ENCODE measurements around the gene LGALS3BP. TPM values are rescaled to one million over a fixed set of nuclear protein-coding genes. Genes with fewer than 3 reads are reported as not detected.
A peak's percentile ranks its signal among the peaks of the same experiment; 100 is the strongest.
"Not testable (repeated sequence)": the region's sequence is repeated elsewhere in the genome, so short reads cannot be mapped to it uniquely, and the experiment has no call there.

LGALS3BP gene
- total RNA-seq, 2 donors from 2014 or later: 687 to 857 TPM

DNA sequence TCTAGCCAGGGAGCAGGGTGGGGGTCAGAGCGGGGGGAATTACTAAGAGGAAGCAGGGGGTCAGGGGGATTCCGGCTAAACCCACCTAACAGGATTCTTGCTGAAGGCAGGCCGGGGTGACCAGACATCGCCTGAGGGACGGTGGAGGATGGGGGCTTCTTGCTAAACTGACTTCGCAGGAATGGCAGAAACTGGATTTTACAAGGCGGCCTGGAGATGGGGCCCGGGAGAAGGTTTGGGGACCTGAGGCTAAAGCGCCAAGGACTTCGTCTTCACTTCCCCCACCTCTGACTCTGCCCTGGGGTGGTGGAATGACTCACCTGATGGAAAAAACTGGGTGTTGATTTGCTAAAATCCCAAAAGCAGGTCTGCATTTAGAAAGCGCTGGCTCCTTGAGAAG is 23.5 kb downstream of the LGALS3BP start:
- intact Hi-C loops (cut with DNase I, micrococcal nuclease): no loop called here
- ATAC-seq (no peak), DNase-seq (no peak)

DNA sequence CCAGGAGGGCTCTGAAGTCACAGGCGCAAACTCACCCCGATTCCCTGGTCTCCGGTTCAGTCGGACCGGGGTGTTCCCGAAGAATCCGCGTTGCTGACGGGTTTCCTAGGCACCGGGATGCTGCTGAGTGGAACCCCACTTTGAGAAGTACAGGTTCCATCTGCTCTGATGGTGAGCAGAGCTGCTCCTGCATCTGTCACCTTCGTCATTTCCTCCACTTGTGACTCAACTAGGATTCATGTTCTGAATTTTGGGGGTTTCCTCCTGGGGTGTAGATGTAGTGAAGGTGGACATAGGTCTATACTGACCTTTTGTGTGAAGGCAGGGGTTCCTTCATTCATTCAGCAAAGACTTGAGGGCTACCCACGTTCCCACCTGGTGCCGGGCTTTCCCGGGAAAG is 25.0 kb downstream of the LGALS3BP start:
- DNase-seq (no peak), ATAC-seq (no peak)
- intact Hi-C loops (cut with DNase I, micrococcal nuclease): no loop called here

DNA sequence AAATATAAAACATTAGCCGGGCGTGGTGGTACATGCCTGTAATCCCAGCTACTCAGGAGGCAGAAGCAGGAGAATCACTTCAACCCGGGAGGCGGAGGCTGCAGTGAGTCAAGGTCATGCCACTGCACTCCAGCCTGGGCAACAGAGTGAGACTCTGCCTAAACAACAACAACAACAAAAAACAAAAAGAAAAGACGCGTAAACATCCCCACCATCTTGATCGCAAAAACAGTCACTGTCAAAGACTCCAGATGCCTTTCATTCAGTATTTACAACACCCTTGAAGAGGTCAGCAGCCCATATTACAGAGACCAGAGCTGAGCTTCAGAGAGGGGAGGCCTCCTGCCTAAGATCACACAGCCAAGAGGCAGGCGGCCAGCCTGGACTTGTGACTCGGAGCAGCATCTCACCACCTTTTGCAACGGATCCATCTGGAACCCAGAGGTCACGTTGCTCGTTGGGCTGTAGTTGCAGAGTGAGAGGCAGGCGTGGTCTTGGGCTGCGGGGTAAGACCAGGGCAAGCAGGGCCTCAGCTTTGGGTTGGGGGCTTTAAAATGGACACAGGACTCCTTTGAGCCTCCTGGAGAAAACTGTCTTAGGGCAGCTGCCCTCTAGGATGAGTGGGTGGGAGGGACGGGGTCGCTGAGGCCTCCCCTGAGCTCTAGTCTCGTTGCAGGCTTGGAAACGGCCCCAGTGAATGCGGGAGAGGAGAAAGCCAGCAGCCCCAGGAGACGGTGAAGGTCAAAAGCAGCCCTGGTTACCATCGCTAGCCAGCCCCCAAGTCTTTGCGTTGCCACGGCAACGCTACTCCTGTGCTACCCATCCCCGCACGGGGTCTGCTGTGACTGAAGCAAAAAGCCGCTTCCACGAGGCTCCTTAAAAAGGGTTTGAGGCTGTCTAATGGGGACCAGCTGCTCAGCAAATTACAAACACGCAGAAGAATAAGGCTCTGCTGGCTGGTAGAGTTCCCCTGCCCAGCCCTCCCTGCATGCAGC is 26.1 kb downstream of the LGALS3BP start:
- no peak for DNase-seq
- intact Hi-C loops (cut with DNase I, micrococcal nuclease): no loop called here
- ATAC-seq: no peak

DNA sequence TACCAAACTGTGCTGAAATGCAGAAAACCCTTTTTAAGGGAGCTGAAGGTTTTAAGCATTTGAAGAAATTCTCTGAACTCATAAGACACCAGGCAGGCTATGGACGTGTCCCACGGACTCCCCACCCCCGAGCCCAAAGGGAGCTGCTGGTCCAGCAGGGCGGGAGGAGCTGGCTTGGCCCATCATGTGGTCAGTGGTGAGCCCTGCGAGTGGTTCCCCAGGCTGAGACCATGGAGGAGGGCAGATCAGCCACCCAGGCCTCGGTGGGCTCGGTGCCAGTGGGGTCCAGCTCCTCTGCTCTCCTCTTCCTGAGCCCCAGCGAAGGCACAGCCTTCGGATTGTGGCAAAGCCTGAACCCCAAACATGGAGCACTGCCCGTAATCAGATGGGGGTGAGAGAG is 27.0 kb downstream of the LGALS3BP start:
- no peak for ATAC-seq
- intact Hi-C loops (cut with DNase I, micrococcal nuclease): no loop called here
- DNase-seq: no peak

DNA sequence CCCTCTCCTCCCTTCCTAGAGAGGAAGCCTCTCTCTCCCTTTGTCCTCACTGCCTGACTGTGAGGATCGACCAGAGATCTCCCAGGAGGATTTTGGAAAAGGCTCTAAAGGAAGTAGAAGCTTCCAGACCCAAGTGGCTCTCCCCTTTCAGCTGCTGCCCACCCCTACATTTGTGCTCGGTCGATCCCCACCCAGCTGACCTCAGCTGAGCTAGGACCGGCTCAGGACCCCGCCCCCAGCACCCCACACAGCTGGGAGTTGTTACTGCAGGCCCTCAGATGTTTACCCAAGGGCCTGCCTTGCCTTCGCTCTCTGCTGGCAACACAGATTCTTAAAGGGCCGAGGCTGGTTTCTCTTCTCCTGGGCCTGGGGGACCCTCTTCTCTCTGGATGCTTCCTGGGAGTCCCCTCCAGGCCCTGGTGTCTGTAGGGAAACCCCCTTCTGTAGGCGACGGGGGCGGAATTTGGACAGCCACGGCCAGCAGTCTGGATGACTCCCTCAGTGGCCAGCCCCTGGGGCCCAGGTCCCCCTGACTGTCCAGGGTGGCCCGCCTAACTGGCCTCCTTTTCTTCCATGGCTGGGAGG is 27.7 kb downstream of the LGALS3BP start:
- peak; percentile 46 for ATAC-seq
- no peak for DNase-seq
- intact Hi-C loops (cut with DNase I, micrococcal nuclease): no loop called here

DNA sequence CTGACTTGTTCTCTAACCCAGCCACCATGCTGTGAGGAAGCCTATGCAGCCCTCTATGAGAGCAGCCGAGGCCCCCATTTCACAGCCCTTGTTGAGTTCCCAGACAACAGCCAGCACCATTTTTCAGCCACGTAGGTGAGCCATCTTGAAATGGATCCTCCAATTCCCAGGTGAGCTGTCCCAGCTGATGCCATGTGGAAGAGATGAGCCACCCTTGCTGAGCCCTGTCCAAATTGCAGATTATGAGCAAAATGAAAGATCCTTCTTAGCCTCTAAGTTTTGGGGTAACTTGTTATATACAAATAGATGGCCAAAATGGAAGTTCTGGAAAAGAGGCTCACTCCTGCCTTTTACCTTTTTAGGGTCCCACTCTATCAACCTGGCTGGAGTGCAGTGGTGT is 28.9 kb downstream of the LGALS3BP start:
- no peak for ATAC-seq
- intact Hi-C loops (cut with DNase I, micrococcal nuclease): no loop called here
- no peak for DNase-seq

DNA sequence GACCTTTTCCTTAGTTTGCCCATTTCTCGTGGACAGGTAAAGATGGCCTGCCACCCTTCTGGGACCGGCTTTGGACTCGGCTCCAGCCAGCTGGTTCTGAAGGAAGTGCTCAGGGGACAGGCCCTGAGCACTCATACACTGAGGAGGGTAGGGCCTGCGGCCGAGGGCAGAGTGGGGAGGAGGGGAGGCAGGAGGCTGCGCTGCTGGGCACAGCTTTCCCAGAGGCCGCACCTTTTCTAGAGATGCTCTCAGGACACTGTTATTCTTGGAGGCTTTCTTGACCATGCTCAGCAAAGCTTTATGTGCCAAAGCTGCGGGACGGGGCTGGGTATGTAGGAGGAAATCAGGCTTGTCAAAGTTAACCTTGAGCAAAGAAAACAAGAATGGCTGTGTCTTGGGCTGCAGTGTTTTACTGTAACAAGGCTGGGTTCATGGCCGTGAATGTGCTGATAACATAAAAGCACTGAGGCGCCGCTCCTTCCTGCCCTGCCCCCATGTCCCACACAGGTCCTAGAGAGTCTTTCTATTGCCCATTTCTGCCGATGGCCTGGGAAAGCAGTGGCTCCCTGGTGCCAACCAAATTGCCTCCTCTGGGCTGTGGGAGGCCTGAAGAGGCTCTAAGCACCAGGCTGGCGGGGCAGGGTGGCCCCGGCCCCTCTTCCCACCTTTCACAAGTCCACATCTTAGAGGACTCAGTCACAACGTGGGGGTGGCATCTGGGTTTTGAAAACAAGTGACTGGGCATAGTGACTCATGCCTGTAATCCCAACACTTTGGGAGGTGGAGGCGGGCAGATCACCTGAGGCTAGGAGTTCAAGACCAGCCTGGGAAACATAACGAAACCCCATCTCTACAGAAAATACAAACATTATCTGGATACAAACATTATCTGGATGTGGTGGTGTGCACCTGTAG is 32.2 kb downstream of the LGALS3BP start:
- intact Hi-C loops (cut with DNase I, micrococcal nuclease): no loop called here
- DNase-seq (peak in 1 of 2 donors; percentile 55), ATAC-seq (peak; percentile 90)

DNA sequence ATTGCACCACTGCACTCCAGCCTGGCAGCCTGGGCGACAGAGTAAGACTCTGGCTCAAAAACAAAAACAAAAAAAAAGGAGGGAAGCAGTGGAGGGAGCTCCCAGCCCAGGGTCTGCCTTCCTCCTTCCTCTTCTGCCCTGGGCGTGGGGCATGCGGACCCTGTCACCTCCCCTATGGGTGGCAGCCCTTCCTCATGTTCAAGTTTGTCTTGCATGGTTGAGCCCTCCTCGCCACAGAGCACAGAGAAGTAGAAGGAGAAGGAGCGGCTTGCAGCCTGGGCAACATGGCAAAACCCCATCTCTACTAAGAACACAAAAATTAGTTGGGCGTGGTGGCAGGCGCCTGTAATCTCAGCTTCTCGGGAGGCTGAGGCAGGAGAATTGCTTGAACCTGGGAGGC is 33.1 kb downstream of the LGALS3BP start:
- ATAC-seq (no peak), DNase-seq (no peak)
- intact Hi-C loops (cut with DNase I, micrococcal nuclease): no loop called here

DNA sequence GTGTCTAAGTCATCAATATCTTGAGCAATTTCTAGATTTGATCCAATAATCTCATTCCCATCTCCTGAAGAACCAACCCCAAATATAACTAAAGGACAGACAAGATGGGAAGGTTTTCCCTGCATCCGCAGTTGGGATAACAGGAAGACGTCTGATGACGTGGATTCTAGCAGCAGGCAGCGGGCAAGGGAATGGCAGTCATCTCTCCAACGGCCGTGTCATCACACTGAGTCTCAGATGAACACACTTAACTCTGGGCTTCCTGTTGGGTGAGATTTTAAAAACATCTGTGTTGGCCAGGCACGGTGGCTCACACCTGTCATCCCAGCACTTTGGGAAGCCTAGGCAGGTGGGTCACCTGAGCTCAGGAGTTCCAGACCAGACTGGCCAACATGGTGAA is 33.6 kb downstream of the LGALS3BP start:
- DNase-seq (no peak), ATAC-seq (no peak)
- intact Hi-C loops (cut with DNase I, micrococcal nuclease): no loop called here

DNA sequence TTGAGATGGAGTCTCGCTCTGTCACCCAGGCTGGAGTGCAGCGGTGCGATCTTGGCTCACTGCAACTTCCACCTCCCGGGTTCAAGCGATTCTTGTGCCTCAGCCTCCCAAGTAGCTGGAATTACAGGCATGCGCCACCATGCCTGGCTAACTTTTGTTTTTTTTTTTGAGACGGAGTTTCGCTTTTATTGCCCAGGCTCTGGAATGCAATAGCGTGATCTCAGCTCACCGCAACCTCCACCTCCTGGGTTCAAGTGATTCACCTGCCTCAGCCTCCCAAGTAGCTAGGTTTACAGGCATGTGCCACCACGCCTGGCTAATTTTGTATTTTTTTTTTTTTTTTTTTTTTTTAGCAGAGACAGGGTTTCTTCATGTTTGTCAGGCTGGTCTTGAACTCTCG is 34.3 kb downstream of the LGALS3BP start:
- DNase-seq; ATAC-seq; intact Hi-C loops (cut with DNase I, micrococcal nuclease): not testable (repeated sequence)

DNA sequence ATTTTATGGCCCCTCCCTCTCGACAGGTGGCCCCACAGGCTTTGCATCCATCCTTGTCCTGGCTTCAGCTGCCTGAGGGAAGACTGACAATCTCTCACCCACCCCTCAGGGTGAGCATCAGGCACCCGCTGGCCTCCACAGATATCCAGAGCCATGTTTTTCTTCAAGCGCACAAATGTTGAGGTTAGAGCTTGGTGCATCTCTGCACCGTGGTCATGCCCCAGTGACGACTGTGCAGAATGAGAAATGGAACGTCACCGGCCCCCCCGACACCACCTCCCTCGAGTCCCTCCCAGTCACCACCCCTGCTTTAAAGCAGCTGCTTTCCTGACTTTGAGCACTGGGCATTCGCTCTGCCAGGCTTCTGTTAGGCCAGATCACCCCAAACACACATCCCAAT is 34.8 kb downstream of the LGALS3BP start:
- DNase-seq (no peak), ATAC-seq (no peak)
- intact Hi-C loops (cut with DNase I, micrococcal nuclease): no loop called here

DNA sequence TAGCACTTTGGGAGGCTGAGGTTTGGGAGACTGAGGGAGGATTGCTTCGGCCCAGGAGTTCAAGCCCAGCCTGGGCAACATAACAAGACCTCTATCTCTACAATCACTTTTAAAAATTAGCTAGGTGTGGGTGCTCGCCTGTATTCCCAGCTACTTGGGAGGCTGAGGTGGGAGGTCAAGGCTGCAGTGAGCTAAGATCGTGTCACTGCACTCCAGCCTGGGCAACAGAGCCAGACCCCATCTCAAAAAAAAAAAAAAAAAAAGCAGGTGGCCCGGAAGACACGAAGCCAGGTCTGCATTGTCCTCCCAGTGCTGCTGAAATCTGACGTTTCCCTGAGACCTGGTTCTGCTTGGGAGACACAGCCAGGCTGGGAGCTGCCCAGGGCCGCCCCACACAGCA is 35.7 kb downstream of the LGALS3BP start:
- ATAC-seq (no peak), DNase-seq (no peak)
- intact Hi-C loops (cut with DNase I, micrococcal nuclease): no loop called here

DNA sequence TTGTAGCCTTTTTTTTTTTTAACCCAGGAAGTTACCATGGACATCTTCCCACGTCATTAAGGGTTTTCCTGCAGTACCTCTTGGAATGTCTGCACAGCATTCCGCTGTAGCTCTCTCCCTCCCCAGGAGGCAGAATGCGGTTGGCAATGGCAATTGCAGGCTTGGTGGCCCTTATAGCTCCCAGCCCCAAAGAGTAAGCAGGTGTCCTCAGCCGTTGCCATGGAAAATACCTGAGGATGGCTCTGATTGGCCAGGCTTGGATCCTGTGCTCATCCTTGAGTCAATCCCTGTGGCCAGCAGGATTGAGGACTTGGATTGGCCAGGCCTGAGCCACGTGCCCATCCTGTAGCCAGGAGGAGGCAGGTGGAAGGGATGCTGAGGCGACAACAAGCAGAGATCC is 39.0 kb downstream of the LGALS3BP start:
- DNase-seq: no peak
- ATAC-seq: no peak
- intact Hi-C loops (cut with DNase I, micrococcal nuclease): no loop called here

DNA sequence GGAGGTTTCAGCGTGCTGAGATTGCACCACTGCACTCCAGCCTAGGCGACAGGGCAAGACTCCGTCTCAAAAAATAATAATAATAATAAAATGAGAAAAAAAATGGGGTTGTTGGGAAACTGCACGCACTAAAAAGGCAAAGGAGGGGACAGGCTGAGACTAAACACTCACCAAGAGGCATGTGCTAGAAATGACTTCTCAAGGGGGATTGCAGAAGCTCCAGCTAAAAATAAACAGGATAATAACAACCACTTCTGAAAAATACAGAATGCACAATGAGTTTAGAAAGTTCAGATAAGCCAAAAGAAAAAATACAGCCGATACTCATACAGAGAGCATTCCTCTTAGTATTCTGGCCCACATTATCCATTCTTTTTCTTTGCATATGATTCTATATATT is 39.5 kb downstream of the LGALS3BP start:
- intact Hi-C loops (cut with DNase I, micrococcal nuclease): no loop called here
- DNase-seq (no peak), ATAC-seq (no peak)

DNA sequence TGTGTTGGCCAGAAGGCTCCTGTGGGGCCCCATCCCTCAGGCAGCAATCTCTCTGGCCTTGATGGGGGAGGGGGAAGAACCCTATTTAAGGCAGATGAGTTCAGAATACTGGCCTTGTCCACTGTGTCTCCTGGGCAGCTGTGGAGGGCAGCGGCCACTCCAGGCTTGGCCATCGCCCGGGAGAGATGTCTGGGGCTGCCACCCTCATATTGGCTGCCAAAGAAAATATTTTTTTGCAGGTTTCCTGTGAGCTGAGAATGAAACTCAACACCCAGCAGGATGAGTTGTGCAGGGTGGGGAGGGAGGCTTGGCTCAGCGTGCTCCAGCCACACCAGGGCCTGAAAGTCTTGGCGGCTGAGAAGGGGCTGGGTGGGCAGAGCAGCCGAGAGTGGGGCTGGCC is 40.1 kb downstream of the LGALS3BP start:
- ATAC-seq (no peak), DNase-seq (no peak)
- intact Hi-C loops (cut with DNase I, micrococcal nuclease): no loop called here

DNA sequence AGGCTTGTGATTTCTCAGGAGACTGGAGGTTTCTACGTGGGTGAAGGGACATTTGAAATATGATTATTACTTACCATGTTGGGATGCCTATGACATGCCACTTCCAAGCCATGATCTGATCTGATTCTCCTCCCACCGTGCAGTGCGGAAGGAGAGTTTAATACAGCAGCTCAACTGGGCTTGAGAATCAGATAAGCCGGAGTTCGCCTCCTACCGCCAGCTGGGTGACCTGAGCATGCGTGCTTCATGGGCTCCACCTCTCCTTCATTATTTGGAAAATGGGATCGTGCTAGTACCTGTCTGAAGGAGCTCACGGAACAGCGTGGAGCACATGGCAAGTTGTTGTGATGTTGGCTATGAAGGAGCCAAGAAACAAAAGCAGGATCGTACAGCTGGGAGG is 42.2 kb downstream of the LGALS3BP start:
- DNase-seq: no peak
- ATAC-seq: no peak
- intact Hi-C loops (cut with DNase I, micrococcal nuclease): no loop called here

DNA sequence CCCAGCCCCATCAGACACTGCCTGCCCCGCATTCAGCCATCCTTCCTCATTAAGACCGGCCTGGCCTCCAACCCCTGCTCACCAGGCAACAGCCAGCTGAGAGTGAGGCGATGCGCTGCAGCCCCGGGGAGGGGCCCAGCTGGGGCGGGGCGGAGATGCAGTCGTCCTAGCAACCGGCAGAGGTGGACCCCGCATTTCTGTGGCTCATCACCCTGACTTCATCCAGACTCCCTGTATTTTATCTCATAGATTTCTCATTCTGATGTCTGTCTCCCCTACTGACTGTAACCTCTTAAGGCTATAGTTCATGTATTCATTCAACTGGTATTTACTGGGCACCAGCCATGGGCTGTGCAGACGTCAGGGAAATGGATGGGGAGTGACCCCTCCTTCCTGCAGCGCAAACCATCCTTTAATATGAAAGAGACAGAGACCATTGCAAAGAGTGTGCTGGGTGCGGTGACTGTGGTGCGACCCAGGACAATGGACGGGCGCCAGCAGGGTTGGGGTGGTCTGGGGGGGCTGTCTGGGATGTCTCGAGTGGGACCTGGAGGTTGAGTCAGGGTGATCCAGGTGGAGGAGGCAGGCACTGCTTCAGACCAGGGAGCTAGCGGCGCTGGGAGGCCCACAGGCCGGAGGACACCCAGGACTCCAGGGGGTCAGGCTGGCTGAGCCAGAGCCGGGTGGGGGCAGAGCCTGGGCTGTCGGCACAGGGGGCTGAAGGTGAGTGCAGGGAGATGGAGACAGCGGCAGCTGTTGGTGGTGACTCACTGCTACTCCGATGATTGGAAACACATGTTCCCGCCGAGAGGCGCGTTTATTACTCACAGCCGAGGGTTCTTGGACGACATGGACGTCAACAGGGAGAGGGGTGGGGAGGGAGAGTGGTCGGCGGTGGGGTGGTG is 44.1 kb downstream of the LGALS3BP start:
- intact Hi-C loops (cut with DNase I, micrococcal nuclease): no loop called here
- ATAC-seq (no peak), DNase-seq (peak in 1 of 2 donors; percentile 68)

DNA sequence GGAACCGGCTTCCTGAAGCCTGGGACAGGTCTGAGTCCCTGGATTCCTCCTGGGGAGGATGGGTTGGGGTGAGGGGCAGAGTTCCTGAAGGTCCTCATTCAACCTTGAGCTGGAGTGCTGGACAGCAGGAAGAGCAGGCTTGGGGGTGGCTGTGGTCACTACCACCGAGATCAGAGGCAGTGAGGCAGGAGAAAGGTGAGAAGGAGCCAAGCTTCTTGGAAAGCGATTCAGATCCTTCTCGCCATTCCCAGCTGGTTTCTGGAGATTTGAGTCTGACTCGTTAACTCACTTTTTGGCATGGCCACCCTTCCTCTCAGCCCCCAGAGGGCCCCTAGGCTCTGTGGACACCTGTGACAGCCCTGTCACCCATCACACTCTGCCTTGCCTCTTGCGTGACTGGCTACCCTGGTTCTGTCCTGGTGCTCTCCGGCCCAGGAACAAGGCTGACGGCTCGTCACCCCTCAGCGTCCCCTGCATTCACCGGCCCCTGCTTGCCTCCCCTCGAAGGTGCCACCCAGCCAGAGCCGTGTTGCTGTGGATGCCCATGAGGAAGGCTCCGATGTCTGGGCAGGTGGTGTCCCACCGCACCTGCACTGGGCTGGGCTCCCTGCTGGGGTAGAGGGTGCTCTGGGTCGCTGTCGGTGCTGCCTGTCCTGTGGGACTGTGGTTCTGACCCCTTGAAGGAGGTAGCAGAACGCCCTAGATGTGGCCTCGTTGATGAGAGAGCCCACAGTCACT is 44.9 kb downstream of the LGALS3BP start:
- intact Hi-C loops (cut with DNase I, micrococcal nuclease): no loop called here
- ATAC-seq (no peak), DNase-seq (no peak)

Data from left colon (tissue), 2 donors.